Mucosa of descending colon (tissue), 3 donors: ENCODE data around the gene LRRC43. TPM values are rescaled to one million over a fixed set of nuclear protein-coding genes. Genes with fewer than 3 reads are reported as not detected.

ENCODE experiments used
- ATAC-seq: fragments of 200-7000 bp; cut with Tn5 transposase; one replicate; pipeline ENCODE4 v1.9.1; 2020; ENCODE audit warnings: mild to moderate bottlenecking, moderate library complexity
- DNase-seq, 3 donors: peaks; one replicate each; pipeline ENCODE4 v3.0.0-alpha.2; 2020
- H3K36me3 ChIP-seq: fragments of 200-600 bp; one replicate; pipeline ENCODE4 v1.8.0; 2021; ENCODE audit warnings: low read depth, mild to moderate bottlenecking
- H3K4me1 ChIP-seq: fragments of 200-600 bp; one replicate; pipeline ENCODE4 v1.8.0; 2021; ENCODE audit warnings: low read depth, mild to moderate bottlenecking
- H3K4me3 ChIP-seq: fragments of 200-600 bp; one replicate; pipeline ENCODE4 v1.8.0; 2021; ENCODE audit warnings: mild to moderate bottlenecking
- H3K9me3 ChIP-seq: fragments of 200-600 bp; one replicate; pipeline ENCODE4 v1.8.0; 2021; ENCODE audit warnings: mild to moderate bottlenecking
- intact Hi-C, 2 donors: fragments of 100-400 bp; cut with DNase I in 1 of 2; cut with micrococcal nuclease in 1 of 2; formaldehyde crosslinking; loops; one replicate each; pipeline versions ENCODE4 v1.11.0 to v1.11.1; 2022; cut with DNase I, micrococcal nuclease
- total RNA-seq, 3 donors: library from RNA; stranded (reverse); fragmentation: NEBNext Ultra II Directional in 2 of 3; extraction: Animal tissue kit (Norgen Biotek cat#: 25700) in 2 of 3; gene quantifications; one replicate each; pipeline versions ENCODE4 v1.2.1 to v1.2.4, GENCODE V29; 2021 to 2023
- TF ChIP-seq, protein P1 (sequence below): fragments of 200-600 bp; IDR thresholded peaks from one replicate; pipeline ENCODE4 v1.8.0; 2022; ENCODE audit warnings: antibody characterized with exemption, mild to moderate bottlenecking
- donor health status: DM: no; HTN: no; CAD: no; lungs with moderate emphysema.
- donor health status: DM: no; HTN: no; CAD: no.
- donor health status: DM: no; HTN: yes; CAD: no.

LRRC43 gene
- total RNA-seq, 3 donors from 2014 or later = 0.19 to 0.51 TPM; not detected in 1

DNA sequence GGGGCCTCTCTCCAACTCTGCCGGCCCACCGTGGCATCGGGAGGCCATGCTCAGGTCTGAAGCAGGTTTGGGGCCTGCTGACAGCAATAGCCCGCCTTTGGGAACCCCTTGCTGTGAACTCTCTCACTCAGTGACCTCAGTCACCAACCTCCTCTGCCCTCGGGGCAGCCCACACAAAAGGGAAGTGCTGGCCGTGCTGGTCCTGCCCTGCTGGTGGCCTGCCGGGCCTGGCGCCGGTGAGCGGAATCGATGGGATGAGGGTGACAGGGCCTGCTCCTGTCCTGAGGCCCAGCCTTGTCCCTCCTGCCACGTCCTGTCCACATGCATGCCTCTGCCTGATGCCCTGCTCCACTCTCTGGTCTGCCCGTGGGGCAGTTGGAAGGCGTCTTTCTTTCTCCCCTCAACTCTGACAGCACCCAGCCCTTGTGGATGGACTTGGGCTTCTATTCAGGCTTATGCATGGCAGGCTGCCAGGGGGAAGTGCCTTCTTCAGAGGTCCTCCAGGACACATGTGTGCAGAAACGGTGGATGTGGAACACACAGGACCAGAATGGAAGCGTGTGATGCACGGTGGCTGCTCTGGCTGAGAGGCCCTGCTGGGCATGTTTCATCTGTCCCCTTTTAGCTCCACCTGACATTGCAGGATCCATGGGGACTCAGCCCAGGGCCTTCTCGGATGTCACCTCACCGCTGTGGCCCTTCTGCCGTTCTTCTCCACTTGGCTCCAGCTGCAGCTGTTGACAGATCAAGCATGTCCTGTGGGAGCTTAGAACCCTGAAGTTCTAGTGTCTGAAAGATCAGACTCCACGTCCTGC, 40.8 kb upstream of the LRRC43 start:
- DNase-seq (peak in 1 of 3 donors; percentile 37), ATAC-seq (no peak)
- H3K4me3 ChIP-seq = no peak overlapping the region
- peaks cover 15% of the 10 kb centered on the region for H3K36me3 ChIP-seq
- H3K4me1 ChIP-seq = no peaks in the 10 kb centered on the region
- TF ChIP-seq, protein P1, sequence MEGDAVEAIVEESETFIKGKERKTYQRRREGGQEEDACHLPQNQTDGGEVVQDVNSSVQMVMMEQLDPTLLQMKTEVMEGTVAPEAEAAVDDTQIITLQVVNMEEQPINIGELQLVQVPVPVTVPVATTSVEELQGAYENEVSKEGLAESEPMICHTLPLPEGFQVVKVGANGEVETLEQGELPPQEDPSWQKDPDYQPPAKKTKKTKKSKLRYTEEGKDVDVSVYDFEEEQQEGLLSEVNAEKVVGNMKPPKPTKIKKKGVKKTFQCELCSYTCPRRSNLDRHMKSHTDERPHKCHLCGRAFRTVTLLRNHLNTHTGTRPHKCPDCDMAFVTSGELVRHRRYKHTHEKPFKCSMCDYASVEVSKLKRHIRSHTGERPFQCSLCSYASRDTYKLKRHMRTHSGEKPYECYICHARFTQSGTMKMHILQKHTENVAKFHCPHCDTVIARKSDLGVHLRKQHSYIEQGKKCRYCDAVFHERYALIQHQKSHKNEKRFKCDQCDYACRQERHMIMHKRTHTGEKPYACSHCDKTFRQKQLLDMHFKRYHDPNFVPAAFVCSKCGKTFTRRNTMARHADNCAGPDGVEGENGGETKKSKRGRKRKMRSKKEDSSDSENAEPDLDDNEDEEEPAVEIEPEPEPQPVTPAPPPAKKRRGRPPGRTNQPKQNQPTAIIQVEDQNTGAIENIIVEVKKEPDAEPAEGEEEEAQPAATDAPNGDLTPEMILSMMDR = no peak
- intact Hi-C loops = no loop called here
- no peaks in the 10 kb centered on the region for H3K9me3 ChIP-seq

DNA sequence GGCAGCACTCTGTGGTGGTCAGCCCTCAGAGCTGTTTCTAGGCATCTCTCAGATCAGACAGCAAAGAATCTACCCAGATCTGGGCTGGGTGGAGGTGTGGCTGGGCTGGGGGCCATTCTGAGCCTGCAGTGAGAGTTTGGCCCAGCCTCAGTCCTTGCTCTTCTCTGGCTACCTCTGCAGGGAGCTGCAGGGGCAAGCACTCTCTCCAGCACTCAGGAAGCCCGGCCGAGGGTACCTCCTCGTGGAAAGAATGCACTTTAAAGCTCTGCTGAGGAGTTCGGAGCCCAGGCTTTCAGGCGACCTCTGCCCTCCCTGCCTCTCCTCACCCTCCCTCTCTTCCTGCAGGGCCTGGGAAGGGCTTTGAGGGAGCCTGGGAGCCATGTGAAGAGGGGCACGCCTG, 40.1 kb upstream of the LRRC43 start:
- no peak for ATAC-seq
- TF ChIP-seq, protein P1 = no peak

DNA sequence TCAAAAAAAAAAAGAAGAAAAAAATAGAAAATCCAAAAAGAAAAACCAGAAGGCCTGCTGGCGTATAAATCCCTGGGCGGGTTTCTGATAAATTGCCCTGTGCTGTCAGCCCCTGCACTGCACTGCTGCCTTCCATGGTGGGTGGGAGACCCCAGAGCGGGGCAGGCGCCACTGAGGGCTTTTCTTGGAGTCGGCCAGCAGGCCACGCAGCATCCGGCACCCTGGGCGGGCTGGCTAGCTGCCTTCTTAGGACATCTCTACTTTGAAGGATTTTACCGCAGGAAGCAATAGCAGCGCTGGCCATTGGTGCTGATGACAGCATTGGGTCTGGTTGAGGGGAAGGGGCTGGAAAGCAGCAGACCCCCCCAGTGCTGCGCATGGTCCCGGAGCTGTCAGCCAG, 38.0 kb upstream of the LRRC43 start:
- no peak for DNase-seq
- Histone ChIP-seq H3K4me1 (no peaks in the 10 kb centered on the region), H3K9me3 (no peaks in the 10 kb centered on the region), H3K4me3 (no peak overlapping the region), H3K36me3 (peaks cover 15% of the 10 kb centered on the region)
- intact Hi-C loops = no loop called here
- TF ChIP-seq, protein P1 = no peak
- no peak for ATAC-seq

More for the DNA sequence above, 40.1 kb upstream of the LRRC43 start:
- Histone ChIP-seq H3K36me3 (peaks cover 15% of the 10 kb centered on the region), H3K4me3 (no peak overlapping the region), H3K9me3 (no peaks in the 10 kb centered on the region), H3K4me1 (no peaks in the 10 kb centered on the region)
- no peak for DNase-seq
- intact Hi-C loops = no loop called here

DNA sequence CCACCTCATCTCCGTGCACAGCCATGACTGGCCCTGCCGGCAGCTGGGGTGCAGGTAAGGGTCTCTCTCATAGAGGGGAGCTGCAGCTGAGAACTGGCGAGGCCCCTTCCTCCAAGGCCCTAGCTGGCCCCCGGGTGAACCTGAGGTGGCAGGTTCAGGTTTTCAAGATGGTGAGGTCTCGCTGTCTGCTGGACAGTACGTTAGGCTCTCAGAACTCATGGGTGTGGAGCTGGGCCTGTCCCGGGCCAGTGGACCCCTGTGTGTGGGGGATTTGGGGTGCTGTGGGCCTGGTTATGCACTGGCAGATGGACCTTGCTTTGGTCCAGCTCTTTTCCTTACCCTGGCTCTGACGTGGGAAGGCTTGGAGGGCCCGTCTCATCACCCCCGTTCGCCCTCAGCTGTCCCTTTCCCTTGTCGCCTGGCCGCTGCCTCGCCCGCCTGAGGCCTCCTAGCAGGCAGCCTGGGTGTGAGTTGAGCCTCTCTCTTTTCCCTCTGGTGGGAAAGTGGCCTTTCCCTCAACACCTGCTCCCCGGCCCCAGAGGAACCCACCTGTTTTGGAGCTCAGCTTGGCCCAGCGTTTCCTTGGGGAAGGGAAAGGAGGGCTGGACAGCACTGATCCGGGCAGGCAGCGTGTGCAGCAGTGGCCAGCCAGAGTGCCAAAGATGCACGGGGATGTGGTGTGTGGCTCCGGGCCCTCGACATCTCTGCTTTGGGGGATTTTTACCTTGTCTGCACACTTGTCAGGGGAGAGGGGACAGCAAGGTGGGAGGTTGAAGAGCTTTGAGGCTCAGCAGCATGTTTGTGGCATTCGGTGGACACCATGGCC, 37.2 kb upstream of the LRRC43 start:
- Histone ChIP-seq H3K9me3 (no peaks in the 10 kb centered on the region), H3K4me1 (no peaks in the 10 kb centered on the region), H3K4me3 (no peak overlapping the region), H3K36me3 (peaks cover 15% of the 10 kb centered on the region)
- ATAC-seq (no peak), DNase-seq (no peak)
- TF ChIP-seq, protein P1 = no peak
- intact Hi-C loops = no loop called here

- Histone ChIP-seq H3K36me3 (peaks cover under 1% of the 10 kb centered on the region), H3K4me1 (no peaks in the 10 kb centered on the region), H3K9me3 (no peaks in the 10 kb centered on the region), H3K4me3 (no peak overlapping the region)
- ATAC-seq (peak; percentile 50), DNase-seq (no peak)
- intact Hi-C loops = no loop called here
- TF ChIP-seq, protein P1 = no peak
These were observed 35.2 kb upstream of the LRRC43 start for GRCh38 chr12:122147514-122148290.
